GM18909 (cell line): ENCODE measurements around the gene GLTPD2.

ENCODE experiments used
- ATAC-seq: cut with Tn5 transposase; IDR thresholded peaks from one replicate; pipeline ENCODE4 v1.9.1; 2021; ENCODE audit warnings: mild to moderate bottlenecking; ENCODE audit not compliant: unreplicated experiment, poor library complexity

Gene GLTPD2

GRCh38 chr17:4838309-4838785, 49.6 kb downstream of the GLTPD2 start:
- no peak for ATAC-seq

GRCh38 chr17:4839221-4839620, 50.5 kb downstream of the GLTPD2 start:
- ATAC-seq, result no peak
